Measurements from ENCODE around the gene RHOBTB1. TPM values are rescaled to one million over a fixed set of nuclear protein-coding genes. Genes with fewer than 3 reads are reported as not detected.
A peak's percentile ranks its signal among the peaks of the same experiment; 100 is the strongest.

RHOBTB1 gene
- total and polyA plus RNA-seq, 9 of the 15 experiments (the other 6 are each of a cell fraction or from before 2014, with no cell fraction given) = 1.7 to 11.7 (median 9.3) TPM

GRCh38 chr10:60944058-60944909, at the start of gene RHOBTB1 (continued):
- TF ChIP-seq ZBTB49 (CRISPR knock-in tag; IDR thresholded peaks at IDR 0.05; ENCODE audit: borderline replicate concordance) = 0 out of 2 replicates have a peak, but pooled peaks have one; percentile 55
- TF ChIP-seq ZBTB43 (CRISPR knock-in tag; IDR thresholded peaks at IDR 0.05) = 0 out of 2 replicates have a peak, but pooled peaks have one; percentile 15
- peak; percentile 51; the same call in 1 of the 2 replicates for TF ChIP-seq RB1 (IDR thresholded peaks at IDR 0.05; ENCODE audit: low read depth)
- no peak for TF ChIP-seq ATF1 (CRISPR knock-in tag; IDR thresholded peaks at IDR 0.05)
- TF ChIP-seq ATF1 (tag; IDR thresholded peaks at IDR 0.05) = peak; percentile 85
- peak; percentile 40; the same call in 1 of the 2 replicates for TF ChIP-seq TOE1 (IDR thresholded peaks at IDR 0.05; ENCODE audit: borderline replicate concordance)
- TF ChIP-seq TOE1 (CRISPR knock-in tag; IDR thresholded peaks at IDR 0.05; ENCODE audit: borderline replicate concordance, low read depth) = no peak
- 0 out of 2 replicates have a peak, but pooled peaks have one; percentile 18 for TF ChIP-seq GMEB1 (CRISPR knock-in tag; IDR thresholded peaks at IDR 0.05)
- peak; percentile 60; the same call in 1 of the 2 replicates for TF ChIP-seq HNRNPL (IDR thresholded peaks at IDR 0.05; ENCODE audit: low read depth, low read length)
- TF ChIP-seq NR2C1 (IDR thresholded peaks at IDR 0.05) = no peak
- TF ChIP-seq NR2C1 (tag; IDR thresholded peaks at IDR 0.05) = 0 out of 2 replicates have a peak, but pooled peaks have one; percentile 11
- no peak for TF ChIP-seq ZNF41 (CRISPR knock-in tag; conservative IDR thresholded peaks at IDR 0.05)
- TF ChIP-seq MAFK (IDR thresholded peaks at IDR 0.05; ENCODE audit: low read length) = peak; percentile 34
- TF ChIP-seq ZNF511 (CRISPR knock-in tag; IDR thresholded peaks at IDR 0.05) = peak; percentile 70
- no peak for TF ChIP-seq HNRNPLL (IDR thresholded peaks at IDR 0.05; ENCODE audit: low read depth, low read length, poor library complexity, severe bottlenecking)
- TF ChIP-seq THRB (CRISPR knock-in tag; conservative IDR thresholded peaks at IDR 0.05) = 0 out of 2 replicates have a peak, but pooled peaks have one; percentile 9
- peak; percentile 63 for TF ChIP-seq DPF2 (IDR thresholded peaks at IDR 0.05)
- TF ChIP-seq RBFOX2 (IDR thresholded peaks at IDR 0.05; ENCODE audit: low read depth, low read length) = peak; percentile 85
- TF ChIP-seq ZNF766 (CRISPR knock-in tag; conservative IDR thresholded peaks at IDR 0.05) = peak; percentile 63; the same call in 1 of the 2 replicates
- TF ChIP-seq TAF1 (IDR thresholded peaks at IDR 0.05; ENCODE audit: control insufficient read depth, extremely low read depth, insufficient read depth, low read length, severe bottlenecking) = peak; percentile 68

Measured in K562 (cell line).